Activated CD8-positive, alpha-beta memory T cell treated with anti-CD3 and anti-CD28 coated beads, Interleukin-2, amount 10 ng/mL, durations not matched to agents 7 days and 5 days (primary cell): ENCODE measurements around the gene PROX1. TPM values are rescaled to one million over a fixed set of nuclear protein-coding genes. Genes with fewer than 3 reads are reported as not detected.

Experiments
- ATAC-seq: fragments of 150-1000 bp; cut with Tn5 transposase; one replicate; pipeline ENCODE4 v1.10.0; 2021; ENCODE audit warnings: moderate library complexity
- CTCF ChIA-PET: fragments of 350-600 bp; sonication (Branson Sonifier 250); formaldehyde crosslinking; loops from one replicate; lab custom pipeline; 2021; ENCODE audit warnings: antibody characterized with exemption; lab: Charles Lee
- DNase-seq: peaks from one replicate; pipeline ENCODE4 v3.0.0-alpha.2; 2020
- H3K27ac Mint-ChIP-seq: one replicate; pipeline ENCODE4 v1.8.0; 2021; ENCODE audit warnings: mild to moderate bottlenecking, mixed read lengths
- H3K27me3 Mint-ChIP-seq: one replicate; pipeline ENCODE4 v1.8.0; 2021; ENCODE audit warnings: mixed read lengths
- H3K36me3 Mint-ChIP-seq: one replicate; pipeline ENCODE4 v1.8.0; 2021; ENCODE audit warnings: mild to moderate bottlenecking, mixed read lengths
- H3K4me1 Mint-ChIP-seq: one replicate; pipeline ENCODE4 v1.8.0; 2021; ENCODE audit warnings: mixed read lengths
- H3K4me3 Mint-ChIP-seq: one replicate; pipeline ENCODE4 v1.8.0; 2021; ENCODE audit warnings: mild to moderate bottlenecking, moderate library complexity, mixed read lengths
- H3K9me3 Mint-ChIP-seq: one replicate; pipeline ENCODE4 v1.8.0; 2022; ENCODE audit warnings: low read depth, mixed read lengths
- total RNA-seq, 2 experiments: library from RNA; stranded (reverse); gene quantifications; one replicate each; pipeline ENCODE4 v1.2.3, GENCODE V29; 2021

The PROX1 gene
- not detected for total RNA-seq

GRCh38 chr1:213987927-213988506, at the start of gene PROX1:
PROX1 (plus strand) TSS chr1:213987973; CDS start chr1:213996536, 8,563 bp downstream.
- CTCF ChIA-PET: no interaction called here
- peaks cover 85% of the 10 kb centered on the region for H3K27me3 Mint-ChIP-seq

GRCh38 chr1:213938776-213939175, 49.0 kb upstream of the PROX1 start:
- H3K36me3 Mint-ChIP-seq: no peaks in the 10 kb centered on the region
- CTCF ChIA-PET: no interaction called here
- H3K9me3 Mint-ChIP-seq: no peaks in the 10 kb centered on the region
- no peak overlapping the region for H3K4me3 Mint-ChIP-seq
- DNase-seq (no peak), ATAC-seq (no peak)
- H3K27ac Mint-ChIP-seq: no peak overlapping the region
- H3K27me3 Mint-ChIP-seq: no peaks in the 10 kb centered on the region
- H3K4me1 Mint-ChIP-seq: no peaks in the 10 kb centered on the region

More at GRCh38 chr1:213987927-213988506, at the start of gene PROX1:
- Mint-ChIP-seq H3K36me3 (no peaks in the 10 kb centered on the region), H3K27ac (no peak within 1 kb of the TSS), H3K9me3 (no peaks in the 10 kb centered on the region), H3K4me1 (peaks cover 11% of the 10 kb centered on the region), H3K4me3 (peak within 1 kb of the TSS; percentile 55)
- ATAC-seq (peak; percentile 70), DNase-seq (peak; percentile 45)

- CTCF ChIA-PET: no interaction called here
- ATAC-seq (no peak), DNase-seq (no peak)
- H3K27me3 Mint-ChIP-seq: no peaks in the 10 kb centered on the region
- no peaks in the 10 kb centered on the region for H3K36me3 Mint-ChIP-seq
- no peak overlapping the region for H3K27ac Mint-ChIP-seq
- H3K9me3 Mint-ChIP-seq: no peaks in the 10 kb centered on the region
- H3K4me1 Mint-ChIP-seq: no peaks in the 10 kb centered on the region
- H3K4me3 Mint-ChIP-seq: no peak overlapping the region
Measured at GRCh38 chr1:213939888-213940287, 47.9 kb upstream of the PROX1 start.

- no peaks in the 10 kb centered on the region for H3K27me3 Mint-ChIP-seq
Measured at GRCh38 chr1:213940947-213941346, 46.8 kb upstream of the PROX1 start.

GRCh38 chr1:213942061-213942460, 45.7 kb upstream of the PROX1 start:
- ATAC-seq (no peak), DNase-seq (no peak)
- H3K9me3 Mint-ChIP-seq: no peaks in the 10 kb centered on the region
- no peaks in the 10 kb centered on the region for H3K36me3 Mint-ChIP-seq
- no peaks in the 10 kb centered on the region for H3K27me3 Mint-ChIP-seq
- H3K4me1 Mint-ChIP-seq: no peaks in the 10 kb centered on the region
- CTCF ChIA-PET: no interaction called here
- H3K27ac Mint-ChIP-seq: no peak overlapping the region
- no peak overlapping the region for H3K4me3 Mint-ChIP-seq

More at GRCh38 chr1:213940947-213941346, 46.8 kb upstream of the PROX1 start:
- Mint-ChIP-seq H3K9me3 (no peaks in the 10 kb centered on the region), H3K4me1 (no peaks in the 10 kb centered on the region), H3K4me3 (no peak overlapping the region), H3K27ac (no peak overlapping the region), H3K36me3 (no peaks in the 10 kb centered on the region)
- no peak for DNase-seq
- CTCF ChIA-PET: no interaction called here
- ATAC-seq: no peak

GRCh38 chr1:213947200-213947801, 40.5 kb upstream of the PROX1 start:
- Mint-ChIP-seq H3K4me3 (no peak overlapping the region), H3K4me1 (no peaks in the 10 kb centered on the region), H3K27ac (no peak overlapping the region), H3K9me3 (no peaks in the 10 kb centered on the region), H3K27me3 (no peaks in the 10 kb centered on the region), H3K36me3 (no peaks in the 10 kb centered on the region)
- CTCF ChIA-PET: no interaction called here
- ATAC-seq (no peak), DNase-seq (no peak)

GRCh38 chr1:213951876-213952275, 35.9 kb upstream of the PROX1 start:
- ATAC-seq: no peak
- Mint-ChIP-seq H3K36me3 (no peaks in the 10 kb centered on the region), H3K9me3 (no peaks in the 10 kb centered on the region), H3K4me1 (no peaks in the 10 kb centered on the region), H3K27me3 (no peaks in the 10 kb centered on the region), H3K27ac (no peak overlapping the region), H3K4me3 (no peak overlapping the region)
- DNase-seq: no peak
- CTCF ChIA-PET: no interaction called here

GRCh38 chr1:213953806-213954205, 34.0 kb upstream of the PROX1 start:
- Mint-ChIP-seq H3K9me3 (no peaks in the 10 kb centered on the region), H3K4me3 (no peak overlapping the region), H3K27me3 (no peaks in the 10 kb centered on the region), H3K4me1 (no peaks in the 10 kb centered on the region), H3K27ac (no peak overlapping the region), H3K36me3 (no peaks in the 10 kb centered on the region)
- DNase-seq: no peak
- CTCF ChIA-PET: no interaction called here
- ATAC-seq: no peak

GRCh38 chr1:213956295-213956770, 31.4 kb upstream of the PROX1 start:
- no peak overlapping the region for H3K4me3 Mint-ChIP-seq
- ATAC-seq: no peak

GRCh38 chr1:213958346-213958745, 29.4 kb upstream of the PROX1 start:
- H3K36me3 Mint-ChIP-seq: no peaks in the 10 kb centered on the region
- no peaks in the 10 kb centered on the region for H3K27me3 Mint-ChIP-seq
- no peak overlapping the region for H3K27ac Mint-ChIP-seq
- no peak for ATAC-seq
- H3K9me3 Mint-ChIP-seq: peaks cover 3% of the 10 kb centered on the region
- no peak overlapping the region for H3K4me3 Mint-ChIP-seq
- CTCF ChIA-PET: no interaction called here
- H3K4me1 Mint-ChIP-seq: no peaks in the 10 kb centered on the region
- DNase-seq: no peak

More at GRCh38 chr1:213956295-213956770, 31.4 kb upstream of the PROX1 start:
- Mint-ChIP-seq H3K36me3 (no peaks in the 10 kb centered on the region), H3K4me1 (no peaks in the 10 kb centered on the region), H3K27ac (no peak overlapping the region), H3K27me3 (no peaks in the 10 kb centered on the region), H3K9me3 (no peaks in the 10 kb centered on the region)
- DNase-seq: no peak
- CTCF ChIA-PET: no interaction called here

GRCh38 chr1:213960963-213961362, 26.8 kb upstream of the PROX1 start:
- CTCF ChIA-PET: no interaction called here
- no peaks in the 10 kb centered on the region for H3K4me1 Mint-ChIP-seq
- peaks cover 3% of the 10 kb centered on the region for H3K9me3 Mint-ChIP-seq
- no peak for DNase-seq
- no peaks in the 10 kb centered on the region for H3K36me3 Mint-ChIP-seq
- ATAC-seq: no peak
- H3K4me3 Mint-ChIP-seq: no peak overlapping the region
- no peak overlapping the region for H3K27ac Mint-ChIP-seq
- H3K27me3 Mint-ChIP-seq: no peaks in the 10 kb centered on the region

GRCh38 chr1:213962508-213962907, 25.3 kb upstream of the PROX1 start:
- Mint-ChIP-seq H3K4me1 (no peaks in the 10 kb centered on the region), H3K27ac (no peak overlapping the region), H3K27me3 (peaks cover 2% of the 10 kb centered on the region), H3K4me3 (no peak overlapping the region), H3K9me3 (peaks cover 3% of the 10 kb centered on the region), H3K36me3 (no peaks in the 10 kb centered on the region)
- CTCF ChIA-PET: no interaction called here
- DNase-seq (no peak), ATAC-seq (no peak)

- DNase-seq (no peak), ATAC-seq (no peak)
- CTCF ChIA-PET: no interaction called here
- H3K27ac Mint-ChIP-seq: no peak overlapping the region
- no peaks in the 10 kb centered on the region for H3K4me1 Mint-ChIP-seq
- H3K27me3 Mint-ChIP-seq: peaks cover 10% of the 10 kb centered on the region
- peaks cover 3% of the 10 kb centered on the region for H3K9me3 Mint-ChIP-seq
- H3K36me3 Mint-ChIP-seq: no peaks in the 10 kb centered on the region
- no peak overlapping the region for H3K4me3 Mint-ChIP-seq
Measured at GRCh38 chr1:213966122-213966521, 21.7 kb upstream of the PROX1 start.

- no peak overlapping the region for H3K4me3 Mint-ChIP-seq
- no peaks in the 10 kb centered on the region for H3K9me3 Mint-ChIP-seq
- H3K27ac Mint-ChIP-seq: no peak overlapping the region
- DNase-seq (no peak), ATAC-seq (no peak)
- no peaks in the 10 kb centered on the region for H3K36me3 Mint-ChIP-seq
- CTCF ChIA-PET: no interaction called here
- peaks cover 10% of the 10 kb centered on the region for H3K27me3 Mint-ChIP-seq
- no peaks in the 10 kb centered on the region for H3K4me1 Mint-ChIP-seq
Measured at GRCh38 chr1:213968146-213968825, 19.5 kb upstream of the PROX1 start.
